UCSD-AML1 (cell line): Measurements from ENCODE around the gene CCDC77.

ENCODE experiments used
- DNase-seq: peaks from one replicate; lab custom pipeline; 2025; ENCODE audit not compliant: unreplicated experiment; lab: John Stamatoyannopoulos, UW

CCDC77 gene

DNA sequence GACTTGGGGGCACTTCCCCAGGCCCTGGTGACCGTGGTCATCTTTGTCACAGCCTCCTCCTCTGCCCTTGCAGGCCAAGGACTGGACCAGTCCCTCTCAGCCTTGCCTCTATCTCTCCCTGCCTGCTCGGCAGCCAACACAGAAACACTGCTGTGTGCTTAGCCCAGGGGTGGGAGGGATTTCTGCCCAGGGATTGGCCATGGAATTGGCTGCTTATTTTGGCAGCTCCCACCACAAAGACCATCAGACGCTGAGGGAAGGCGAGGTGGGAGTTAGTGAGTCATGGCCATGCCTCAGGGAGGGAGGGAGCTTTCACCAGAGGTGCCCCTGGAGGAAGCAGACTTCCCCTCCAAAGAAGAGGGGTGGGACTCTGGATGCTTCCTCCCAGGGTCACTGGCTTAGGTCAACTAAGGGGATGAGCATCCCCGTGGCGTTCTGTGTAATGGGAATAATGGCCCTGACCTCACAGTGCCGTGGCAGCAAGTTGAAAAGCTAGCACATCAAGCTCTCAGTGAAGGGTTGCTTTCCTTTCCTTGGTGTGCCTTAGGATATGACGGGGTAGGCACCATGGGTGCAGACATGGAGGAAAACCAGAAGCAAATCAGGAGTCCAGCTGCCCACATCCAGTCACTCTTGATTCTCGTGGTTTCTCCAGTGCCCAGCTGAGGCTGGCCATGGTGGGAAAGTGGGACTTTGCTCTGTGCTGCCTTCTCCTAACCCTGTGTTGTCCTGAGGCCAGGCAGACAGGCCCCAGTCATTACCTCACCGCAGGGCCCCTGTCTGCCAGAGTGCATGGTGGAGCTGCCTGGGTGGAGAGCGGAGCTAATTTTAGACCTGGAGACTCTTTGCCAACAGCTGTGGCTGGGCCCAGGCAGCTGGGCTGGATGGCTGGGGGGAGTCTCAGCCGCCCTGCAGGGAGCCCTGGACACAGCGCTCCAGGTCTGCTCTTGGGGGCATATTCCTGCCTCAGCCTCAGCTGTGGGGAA is 79.7 kb downstream of the CCDC77 start:
- DNase-seq, result no peak

- DNase-seq, result no peak
Measured at GRCh38 chr12:482061-482460, 80.6 kb downstream of the CCDC77 start.

- DNase-seq, result no peak
Measured at GRCh38 chr12:484096-484495, 82.7 kb downstream of the CCDC77 start.

DNA sequence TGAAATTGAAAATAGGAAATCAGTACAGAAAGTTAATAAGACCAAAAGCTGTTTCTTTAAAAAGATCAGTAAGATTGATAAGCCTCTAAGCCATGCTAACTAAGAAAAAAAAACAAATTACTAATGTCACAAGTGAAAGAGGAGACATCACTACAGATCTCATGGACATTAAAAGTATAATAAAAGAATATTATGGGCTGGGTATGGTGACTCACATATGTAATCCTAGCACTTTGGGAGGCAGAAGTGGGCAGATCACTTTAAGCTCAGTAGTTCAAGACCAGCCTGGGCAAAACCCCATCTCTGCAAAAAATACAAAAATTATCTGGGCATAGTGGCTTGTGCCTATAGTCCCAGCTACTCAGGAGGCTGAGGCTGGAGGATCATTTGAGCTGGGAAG is 88.8 kb downstream of the CCDC77 start:
- DNase-seq, result no peak
